ENCODE results near the gene ZNF286A.
A peak's percentile ranks its signal among the peaks of the same experiment; 100 is the strongest.
"Not testable (repeated sequence)": the region's sequence is repeated elsewhere in the genome, so short reads cannot be mapped to it uniquely, and the experiment has no call there.

Gene ZNF286A

DNA sequence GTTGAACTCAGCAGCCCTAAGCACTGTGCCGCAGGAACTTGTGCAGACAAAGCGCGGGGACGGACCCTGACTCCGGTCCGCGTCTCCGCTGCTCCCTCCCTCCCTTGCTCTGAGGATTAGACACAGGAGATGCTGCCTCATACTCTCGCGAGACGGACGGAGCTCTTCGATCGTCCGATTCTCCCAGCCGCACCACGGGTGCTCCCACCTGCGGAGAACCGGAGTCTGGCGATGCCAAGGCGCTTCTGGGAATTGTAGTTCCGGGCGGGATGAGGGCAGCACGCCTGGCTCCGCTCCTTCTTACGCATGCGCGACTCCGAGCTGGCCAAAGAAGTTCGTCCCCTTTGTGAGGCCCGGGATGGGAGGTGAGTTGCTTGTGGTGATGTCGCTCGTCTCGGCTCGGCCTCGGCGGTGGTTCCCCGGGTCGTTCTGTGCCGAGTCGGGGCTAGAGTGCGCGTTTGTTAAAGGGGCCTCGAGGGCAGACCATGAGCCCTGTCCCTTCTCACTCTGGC, at the start of gene ZNF286A:
Gene ZNF286A (plus strand): TSS at position 340 of the 512 bp plus-strand sequence. CDS start 578 bp downstream, outside the sequence.
- peak; percentile 95 for DNase-seq

DNA sequence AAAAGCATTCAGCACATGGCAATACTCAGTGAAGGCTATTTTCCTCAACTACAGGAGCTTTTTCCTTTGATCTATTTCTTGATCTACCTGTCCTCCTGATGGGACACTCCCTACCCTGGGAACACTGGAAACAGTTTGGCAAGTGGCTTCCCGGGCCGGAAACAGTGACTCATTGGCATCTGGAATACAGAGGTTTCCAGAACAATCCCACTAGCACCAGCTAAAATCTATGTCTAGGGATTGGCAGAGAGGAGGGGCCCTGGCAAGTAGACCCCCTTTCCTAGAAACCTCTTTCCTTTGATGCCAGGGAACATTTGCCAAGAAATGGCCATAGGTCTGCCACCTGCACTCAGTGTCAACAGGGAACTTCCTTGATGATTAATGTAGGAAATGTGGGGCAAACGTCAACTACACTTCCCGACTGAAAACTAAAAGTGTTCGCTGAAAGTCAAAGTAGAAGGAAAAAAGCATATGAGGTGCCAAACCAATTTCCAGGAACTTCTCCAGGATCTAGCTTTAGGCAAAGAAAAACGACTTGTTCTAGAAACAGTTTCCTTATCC, 49.6 kb upstream of the ZNF286A start:
- no peak for DNase-seq

DNA sequence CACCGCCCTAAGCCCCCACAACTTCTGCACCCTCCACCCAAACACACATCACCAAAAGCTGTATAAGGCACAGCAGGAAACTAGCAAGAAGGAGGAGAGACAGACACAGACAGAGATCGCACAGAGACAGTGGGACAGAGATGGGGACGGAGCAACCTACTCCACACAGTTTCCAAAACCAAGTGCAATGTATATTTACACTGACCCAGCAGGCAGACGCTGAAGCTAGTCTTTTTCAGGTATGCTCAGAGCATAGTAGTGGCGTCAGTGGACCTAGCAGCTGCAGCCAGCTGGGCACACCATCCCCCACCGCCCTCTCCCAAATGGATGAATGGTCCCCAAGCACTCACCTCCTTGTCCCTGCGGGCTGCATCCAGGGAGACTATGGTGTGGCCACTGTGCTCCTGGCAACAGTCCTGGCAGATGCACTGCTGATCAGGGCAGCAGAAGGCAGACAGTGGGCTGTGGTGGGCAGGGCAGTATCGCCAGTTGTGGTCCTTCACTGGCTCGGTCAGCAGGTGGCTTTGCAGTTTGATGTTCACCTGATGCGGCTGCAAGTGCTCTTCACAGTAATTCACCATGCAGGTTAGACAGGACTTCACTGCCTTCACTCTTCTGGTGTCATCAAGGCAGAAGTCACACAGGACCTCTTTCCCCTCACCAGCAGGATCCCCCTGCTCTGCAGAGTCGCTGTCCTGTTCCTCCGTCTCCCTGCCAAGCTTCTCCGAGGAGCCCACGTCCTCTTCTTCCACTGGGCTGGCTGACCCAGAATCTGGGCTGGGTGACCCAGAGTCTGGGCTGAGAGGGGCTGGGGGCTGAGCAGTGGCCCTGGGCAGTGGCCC, 48.6 kb upstream of the ZNF286A start:
- DNase-seq: no peak

DNA sequence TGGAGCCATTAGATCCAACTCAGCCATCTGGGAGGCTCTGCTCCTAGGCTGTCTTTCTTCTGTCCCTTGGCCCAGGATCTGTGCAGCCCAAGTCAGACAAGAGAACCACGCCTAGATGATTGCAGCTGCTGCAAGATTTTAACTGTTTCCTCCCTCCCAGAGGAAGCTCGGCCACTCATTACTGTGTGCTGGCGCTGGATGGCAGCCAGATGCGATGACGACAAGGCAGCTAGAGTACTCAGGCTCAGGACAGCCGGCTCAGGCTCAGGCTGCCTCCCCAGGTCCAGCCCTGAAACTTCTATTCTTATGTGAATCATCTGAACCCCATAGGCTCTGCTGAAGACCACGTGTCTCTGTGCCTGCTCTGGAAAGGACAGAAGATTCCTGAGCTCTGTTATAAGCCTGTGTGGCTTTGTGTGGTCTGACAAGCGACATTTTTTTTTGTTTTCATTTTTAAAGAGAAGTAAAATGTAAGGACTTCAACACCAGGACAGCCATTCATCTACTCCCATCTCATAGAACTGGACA, 47.9 kb upstream of the ZNF286A start:
- DNase-seq: peak; percentile 47

DNA sequence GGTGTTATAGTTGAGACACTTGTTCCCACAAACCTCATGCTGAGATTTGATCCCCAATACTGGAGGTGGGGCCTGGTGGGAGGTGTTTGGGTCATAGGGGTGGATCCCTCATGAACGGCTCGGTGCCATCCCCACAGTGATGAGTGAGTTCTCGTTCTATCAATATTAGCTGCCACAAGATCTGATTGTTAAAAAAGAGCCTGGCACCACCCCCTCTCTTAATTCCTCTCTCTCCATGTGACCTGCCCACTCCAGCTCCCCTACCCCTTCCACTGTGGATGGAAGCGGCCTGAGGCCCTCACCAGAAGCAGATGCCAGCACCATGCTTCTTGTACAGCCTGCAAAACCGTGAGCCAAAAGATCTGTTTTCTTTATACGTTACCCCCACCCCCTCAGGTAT, 46.6 kb upstream of the ZNF286A start:
- DNase-seq: no peak

DNA sequence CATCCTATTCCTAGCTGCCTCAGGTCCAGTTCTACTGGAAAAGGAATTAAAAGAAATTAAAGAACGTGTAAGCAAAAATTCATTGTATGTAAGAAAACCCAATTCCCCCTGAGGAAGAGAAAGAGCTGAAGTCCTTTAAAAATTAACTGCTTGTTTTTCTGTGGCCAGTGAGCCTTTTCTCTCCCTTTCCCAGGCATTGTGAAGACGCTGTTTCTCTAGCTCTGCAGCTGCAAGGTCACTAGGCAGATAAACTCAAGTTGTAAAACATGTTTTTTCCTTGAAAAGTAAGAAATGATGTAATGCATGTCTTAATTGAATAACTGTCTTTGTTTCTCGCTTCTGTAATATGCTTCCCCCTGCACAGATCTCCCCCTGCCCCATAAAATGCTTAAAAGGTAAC, 45.2 kb upstream of the ZNF286A start:
- not testable (repeated sequence) for DNase-seq

DNA sequence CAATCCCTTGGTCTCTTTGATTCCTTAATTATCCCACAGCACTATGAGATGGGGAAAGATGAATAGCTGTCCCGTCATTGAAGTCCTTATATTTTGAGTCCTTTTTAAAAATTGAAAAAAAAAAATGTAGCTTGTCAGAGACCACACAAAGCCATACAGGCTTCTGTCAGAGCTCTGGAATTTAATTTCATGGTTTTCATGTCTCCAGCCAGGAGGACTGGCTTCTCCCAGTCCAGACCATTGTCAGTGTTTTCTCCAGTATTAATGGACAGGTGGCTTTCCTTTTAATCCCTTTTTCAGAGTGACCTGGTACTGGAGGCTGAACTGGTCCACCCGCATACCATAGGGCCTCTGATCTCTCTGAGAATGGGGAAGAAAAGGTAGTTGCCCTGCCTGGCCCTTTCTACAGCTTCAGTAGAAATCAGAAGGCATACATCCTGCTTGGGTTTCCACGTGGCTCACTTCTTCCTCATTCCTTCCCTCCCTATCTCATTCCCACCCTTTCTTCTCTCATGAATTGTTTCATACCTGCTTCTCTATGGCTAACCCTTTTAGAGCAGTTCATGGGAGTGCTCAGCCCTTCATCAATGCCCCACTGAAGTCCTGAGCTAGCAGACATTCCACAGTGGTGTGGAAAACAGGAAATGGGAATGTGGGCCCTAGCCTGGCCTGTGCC, 44.5 kb upstream of the ZNF286A start:
- DNase-seq: no peak

DNA sequence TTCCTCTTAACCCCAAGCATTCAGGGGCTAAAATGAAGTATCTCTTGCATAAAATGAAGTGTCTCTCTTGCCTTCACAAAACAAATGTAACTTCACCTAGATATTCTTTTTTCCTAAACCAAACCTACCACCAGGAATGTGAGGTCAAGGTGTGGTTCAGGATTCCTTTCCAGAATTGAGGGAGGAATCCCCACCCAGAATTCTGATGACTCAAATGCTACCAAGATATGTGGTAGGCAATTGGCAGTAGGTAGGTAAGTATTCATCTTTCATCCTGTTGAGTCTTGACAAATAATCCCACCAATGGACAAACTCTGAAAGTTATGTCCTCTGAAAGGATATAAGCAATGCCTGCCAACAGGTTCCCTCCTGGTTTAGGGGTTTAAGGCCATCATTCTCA, 41.7 kb upstream of the ZNF286A start:
- no peak for DNase-seq

DNA sequence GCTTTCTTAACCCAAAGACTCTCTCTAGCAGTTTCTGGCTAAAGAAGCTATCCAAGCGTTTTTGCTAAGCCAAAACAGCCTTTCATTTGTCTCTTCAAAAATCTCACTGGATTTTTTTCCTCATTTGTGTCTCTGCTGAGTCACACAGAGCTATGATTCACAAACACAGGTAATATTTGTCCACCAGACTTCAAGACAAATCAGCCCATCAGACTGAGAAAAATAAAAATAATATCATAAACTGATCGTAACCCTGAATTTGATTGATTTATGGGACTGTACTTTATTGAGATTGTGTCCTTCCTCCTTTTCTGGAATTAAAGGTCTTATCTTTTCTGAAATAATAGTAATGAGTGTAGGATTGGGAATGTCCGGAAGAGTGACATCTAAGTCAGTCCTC, 41.3 kb upstream of the ZNF286A start:
- DNase-seq: no peak

DNA sequence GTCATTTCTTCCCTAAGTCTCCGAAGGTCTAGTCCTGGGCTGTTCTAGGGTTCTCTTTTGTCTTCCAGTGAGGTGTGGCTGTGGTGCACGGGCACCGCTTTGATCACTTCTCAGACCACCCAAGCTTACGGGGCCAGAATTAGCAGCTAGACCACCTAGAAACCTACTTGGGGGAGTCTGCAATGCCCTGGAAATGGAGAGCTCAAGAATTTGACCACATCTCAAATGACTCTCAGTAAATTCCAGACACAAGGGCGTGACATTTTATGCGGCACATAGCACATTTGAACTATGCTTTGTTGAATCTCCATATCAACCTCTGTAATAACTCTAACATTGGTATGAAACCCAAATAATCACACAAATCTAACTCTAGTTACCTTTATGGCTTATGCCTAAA, 40.3 kb upstream of the ZNF286A start:
- no peak for DNase-seq

DNA sequence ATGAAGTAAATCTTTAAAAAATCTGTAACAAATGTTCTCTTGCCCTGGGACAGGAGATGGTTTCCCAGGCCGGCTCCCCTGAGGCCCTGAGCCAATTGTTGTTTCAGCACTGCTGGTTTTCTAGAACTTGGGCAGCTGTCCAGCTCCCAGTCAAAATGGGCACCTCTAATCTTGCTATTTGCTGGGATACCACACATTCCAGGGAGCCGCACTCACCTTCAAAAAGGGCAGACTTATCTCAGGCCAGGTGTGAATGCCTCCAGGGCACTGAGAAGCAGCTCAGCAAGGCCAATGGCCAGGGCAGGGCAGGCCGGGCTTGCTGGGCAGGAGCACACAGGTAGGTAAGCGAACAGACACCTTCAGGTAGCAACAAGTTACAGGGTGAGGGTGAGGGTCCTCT, 39.9 kb upstream of the ZNF286A start:
- no peak for DNase-seq

DNA sequence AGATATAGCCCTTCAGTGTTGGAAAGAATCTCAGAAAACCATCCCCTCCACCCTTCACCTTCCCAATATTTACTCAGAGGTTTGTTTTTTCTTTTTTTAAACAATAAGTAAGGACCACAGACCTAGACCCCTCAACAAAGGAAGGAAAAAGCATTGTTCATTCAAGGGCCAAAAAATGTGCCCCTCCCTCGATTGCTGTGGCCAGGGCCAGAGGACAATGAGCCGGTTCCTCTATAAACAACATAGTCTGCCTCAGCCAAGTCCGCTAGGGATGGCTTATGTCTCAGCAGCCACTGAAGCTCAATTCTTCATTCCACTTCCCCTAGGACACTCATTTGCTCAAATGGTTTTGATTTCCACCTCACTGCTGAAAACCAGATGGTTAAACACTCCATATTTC, 39.5 kb upstream of the ZNF286A start:
- DNase-seq: no peak

DNA sequence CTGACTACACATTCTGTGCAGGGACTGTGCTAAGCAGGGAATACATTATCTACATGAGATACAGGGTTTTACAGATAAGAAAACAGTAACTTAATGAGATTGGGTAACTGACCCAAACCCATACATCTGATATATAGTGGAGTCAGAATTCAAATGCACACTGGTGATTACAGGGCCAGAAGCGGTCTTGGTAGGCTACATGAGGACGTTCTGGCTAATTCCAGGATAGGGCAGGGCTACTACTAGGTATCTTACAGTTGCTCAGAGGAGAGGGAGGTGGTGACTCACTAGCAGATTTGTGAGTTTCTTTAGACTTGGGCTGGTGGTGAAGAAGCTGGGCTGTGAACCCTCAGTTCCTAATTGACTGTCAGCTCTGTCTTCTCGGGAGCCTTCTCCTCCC, 36.9 kb upstream of the ZNF286A start:
- no peak for DNase-seq

DNA sequence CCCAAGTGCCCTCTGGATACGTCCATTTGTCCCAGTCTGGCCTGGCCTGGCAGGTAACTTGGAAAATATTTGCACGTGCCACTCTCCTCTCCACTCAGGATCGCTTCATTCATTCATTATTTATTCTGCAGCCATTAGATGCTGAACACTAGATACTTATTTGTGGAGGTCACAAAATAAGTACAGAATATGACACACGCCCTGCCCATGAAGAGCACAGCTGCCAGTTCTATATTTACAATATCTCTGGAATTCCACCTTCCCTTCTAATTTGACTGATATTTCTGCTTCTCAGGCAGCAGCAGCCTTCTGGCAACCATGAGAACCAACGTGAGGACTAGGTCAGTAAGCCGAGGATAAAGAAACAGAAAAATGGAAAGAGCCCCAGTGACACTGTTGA, 36.4 kb upstream of the ZNF286A start:
- DNase-seq: no peak

DNA sequence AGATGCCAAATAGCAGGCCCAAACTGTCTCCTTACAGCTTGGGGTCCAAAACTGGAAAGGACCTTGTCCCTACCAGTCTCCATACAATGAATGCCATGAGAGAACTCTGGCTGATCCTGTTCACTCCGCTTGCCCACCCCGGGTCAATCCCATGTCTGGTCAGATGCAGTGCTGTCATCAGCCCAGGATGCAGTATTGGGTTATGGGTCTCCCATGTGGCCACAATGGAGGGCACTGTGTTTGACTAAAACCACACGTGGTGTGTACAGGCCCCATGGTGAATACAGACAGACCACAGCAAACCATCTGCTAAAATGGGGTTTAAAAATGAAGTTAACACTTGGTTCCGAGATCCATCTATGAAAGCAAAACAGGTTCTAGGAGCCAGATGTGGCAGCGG, 35.9 kb upstream of the ZNF286A start:
- DNase-seq: no peak

DNA sequence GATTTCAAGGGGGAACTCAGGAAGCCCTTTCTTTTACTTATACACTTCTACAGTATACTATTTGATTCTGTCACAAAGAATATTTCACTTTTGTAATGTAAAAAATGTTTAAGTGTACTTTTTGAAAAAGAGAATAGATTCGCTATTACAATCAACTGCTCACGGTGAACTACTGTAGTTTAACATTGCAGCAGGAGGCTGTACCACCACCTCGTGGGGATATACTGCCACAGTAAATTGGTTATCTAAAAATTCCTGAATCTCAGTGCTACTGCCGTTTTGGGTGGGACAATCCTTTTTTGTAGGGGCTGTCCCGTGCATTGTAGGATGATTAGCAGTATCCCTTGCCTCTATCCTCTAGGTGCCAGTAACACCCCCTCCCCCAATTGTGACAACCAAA, 30.0 kb upstream of the ZNF286A start:
- not testable (repeated sequence) for DNase-seq

DNA sequence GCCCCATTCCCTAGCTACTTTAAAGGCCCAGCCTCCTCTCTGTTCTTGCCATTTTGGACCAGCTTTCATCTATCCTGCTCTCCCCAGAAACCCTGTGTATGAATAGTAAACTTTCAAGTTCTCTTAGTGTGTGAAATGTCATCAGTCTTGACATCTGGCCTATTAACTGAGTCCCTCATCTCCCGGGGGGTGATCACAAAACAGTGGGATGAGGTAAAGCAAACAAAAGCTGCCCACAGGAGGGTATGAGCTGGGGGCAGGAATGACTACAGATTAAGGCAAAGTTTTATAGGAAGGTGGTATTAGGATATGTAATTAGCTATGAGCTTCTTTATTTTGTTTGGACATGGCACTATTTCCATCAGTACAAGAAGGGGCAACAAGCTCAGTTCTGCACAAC, 24.9 kb upstream of the ZNF286A start:
- DNase-seq: not testable (repeated sequence)

DNA sequence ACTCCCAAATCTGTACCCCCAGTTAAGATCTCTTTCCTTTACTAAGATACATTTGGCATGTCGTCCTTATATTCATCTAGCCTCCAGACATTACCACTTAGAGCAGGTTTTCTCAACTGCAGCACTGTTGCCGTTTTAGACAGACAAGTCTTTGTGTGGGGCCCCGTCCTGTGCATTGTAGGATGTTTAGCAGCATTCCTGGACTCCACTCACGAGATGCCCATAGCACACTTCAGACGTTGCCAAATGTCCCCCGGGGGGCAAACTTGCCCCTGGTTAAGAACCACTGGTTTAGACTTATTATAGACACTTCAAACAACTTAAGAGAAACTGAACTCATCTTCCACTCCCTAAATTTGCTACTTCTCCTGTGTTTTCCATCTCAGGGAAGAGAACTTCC, 23.6 kb upstream of the ZNF286A start:
- not testable (repeated sequence) for DNase-seq

DNA sequence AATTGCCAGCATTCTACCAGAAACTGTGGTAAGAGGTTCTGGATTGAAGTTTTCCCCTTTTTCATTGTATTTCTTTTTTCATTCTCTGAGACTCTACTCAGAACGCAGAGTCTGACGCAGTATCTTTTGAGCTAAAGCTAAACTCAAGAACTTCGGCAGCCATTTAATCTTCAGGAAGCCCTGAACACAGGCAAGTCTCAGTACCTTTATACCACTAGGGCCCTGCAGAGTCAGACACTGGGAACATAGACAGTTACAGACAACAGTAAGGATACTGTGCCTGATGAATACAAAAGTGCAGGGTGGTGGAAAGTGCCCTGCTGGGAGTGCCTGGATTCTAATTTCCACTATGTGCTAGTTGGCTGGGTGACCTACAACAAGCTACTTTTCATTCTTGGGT, 16.4 kb upstream of the ZNF286A start:
- not testable (repeated sequence) for DNase-seq

DNA sequence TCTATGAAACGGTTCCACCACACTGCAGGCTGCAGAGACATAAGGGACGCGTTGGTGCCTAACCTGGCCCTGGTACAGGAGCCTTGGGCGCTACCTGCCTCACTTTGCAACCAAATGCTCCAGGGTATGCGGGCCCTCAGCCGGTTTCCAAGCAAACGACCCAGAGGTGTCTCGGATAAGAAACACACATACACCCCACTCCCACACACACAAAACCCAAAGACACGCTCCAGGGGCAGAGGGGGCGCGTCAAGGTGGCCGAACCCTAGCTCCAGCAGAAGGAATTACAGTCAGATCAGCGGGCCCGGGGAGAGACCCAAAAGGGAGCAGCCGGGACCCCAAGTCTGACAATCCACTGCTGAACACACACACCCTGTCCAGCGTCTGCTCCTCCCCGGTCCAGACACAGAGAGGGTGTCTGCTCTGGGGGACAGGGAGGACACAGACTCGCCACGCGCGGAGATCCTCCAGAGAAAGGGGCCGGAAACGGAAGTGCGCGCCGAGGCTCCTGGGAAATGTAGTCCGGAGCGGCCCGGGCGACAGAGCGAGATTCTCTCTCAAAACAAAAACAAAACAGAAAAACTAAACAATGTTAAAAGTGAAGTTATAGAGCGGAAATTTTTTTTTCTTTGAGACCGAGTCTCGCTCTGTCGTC, 15.6 kb upstream of the ZNF286A start, which contains the start of gene TRIM16:
Gene TRIM16 (minus strand): TSS at position 488 of the 655 bp plus-strand sequence. CDS start 32,702 bp downstream, outside the sequence.
- peak; percentile 81 for DNase-seq

DNA sequence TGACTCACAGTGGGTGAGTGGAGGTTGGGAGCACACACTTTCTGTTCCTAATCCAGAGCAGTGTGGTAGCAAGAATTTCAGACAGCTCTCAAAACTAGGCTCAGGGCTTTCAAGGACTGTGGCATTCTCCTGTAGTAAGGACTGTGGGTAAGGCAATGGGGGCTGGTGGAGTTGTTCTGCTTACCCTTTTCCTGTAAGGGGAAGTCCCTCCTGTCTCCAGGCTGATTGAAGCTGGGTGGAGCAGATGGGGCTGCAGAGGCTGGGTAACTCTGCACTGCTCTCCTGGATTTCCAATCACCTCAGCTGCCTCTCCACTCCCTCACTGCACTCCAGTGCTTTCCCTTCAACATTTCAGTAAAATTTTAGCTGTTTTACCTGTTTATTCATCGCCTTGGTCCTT, 12.1 kb upstream of the ZNF286A start:
- DNase-seq: not testable (repeated sequence)

DNA sequence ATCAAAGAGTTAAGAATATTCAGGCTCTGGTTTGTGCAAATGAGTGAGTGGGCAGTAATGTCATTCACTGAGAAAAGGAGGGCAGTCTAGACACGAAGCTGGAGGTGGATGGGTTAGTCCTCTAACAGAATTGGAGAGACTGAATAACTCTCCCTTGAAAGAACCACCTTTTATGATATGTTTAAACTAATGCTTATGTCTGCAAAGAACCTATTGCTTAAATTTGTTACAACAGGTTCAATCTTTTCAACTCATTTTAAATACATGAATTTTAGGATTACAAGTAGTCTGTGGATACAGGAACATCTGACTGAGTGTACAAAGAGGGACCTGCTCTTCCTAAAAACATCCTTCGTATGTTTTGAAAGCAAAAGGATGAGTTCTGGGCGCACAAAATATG, 585 bp upstream of the ZNF286A start:
- DNase-seq: not testable (repeated sequence)

DNA sequence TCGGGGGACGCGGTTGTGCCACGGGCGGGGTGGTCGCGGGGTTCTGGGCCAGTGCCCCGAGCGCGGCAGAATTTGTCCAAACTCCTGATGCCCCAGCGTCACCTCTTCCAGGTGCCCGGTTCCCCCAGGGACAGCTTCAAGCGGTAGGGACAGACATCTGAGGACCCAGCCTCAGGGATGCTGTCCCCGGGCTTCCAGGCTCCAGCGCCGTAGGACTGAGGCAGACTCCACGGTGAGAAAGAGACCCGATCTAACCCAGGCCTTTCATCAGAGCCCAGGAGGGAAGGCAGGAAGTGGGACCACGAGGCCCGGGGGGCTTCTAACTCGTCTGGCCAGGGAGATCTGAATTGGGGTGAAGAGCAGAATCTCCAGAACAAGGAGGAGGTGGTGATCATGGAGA, 385 bp downstream of the ZNF286A start:
- not testable (repeated sequence) for DNase-seq

Measured in CD4-positive, alpha-beta T cell treated with Interleukin-6 for 4 hours (primary cell).